ENCODE data around the gene SUSD1.
"Not testable (repeated sequence)": the region's sequence is repeated elsewhere in the genome, so short reads cannot be mapped to it uniquely, and the experiment has no call there.

The SUSD1 gene

DNA sequence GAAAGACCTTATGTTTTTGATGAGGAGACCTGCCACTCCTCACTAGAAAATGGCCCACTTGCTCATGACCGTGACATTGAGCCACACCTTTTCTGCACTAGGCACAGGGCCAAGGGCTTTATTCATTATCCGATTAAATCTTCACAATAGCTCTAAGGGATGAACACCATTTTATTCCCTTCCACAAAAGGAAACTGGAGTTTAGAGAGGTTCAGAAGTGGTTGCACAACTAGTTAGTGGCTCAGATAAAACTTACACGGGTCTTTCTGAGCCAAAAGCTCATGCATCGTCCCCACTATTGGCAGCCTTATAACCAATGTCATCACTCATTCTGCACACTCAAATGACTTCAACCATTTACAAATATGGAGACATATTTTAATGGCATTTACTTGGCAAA lies 39.4 kb downstream of the SUSD1 start:
- no peak overlapping the region for H4K5ac ChIP-seq (ENCODE audit: low read length)
- no peak overlapping the region for H2AK5ac ChIP-seq (ENCODE audit: low read length)
- no peak overlapping the region for H3K4me3 ChIP-seq (ENCODE audit: low read length)
- H3K9ac ChIP-seq (ENCODE audit: low read length), result no peak overlapping the region
- H3K27ac ChIP-seq (ENCODE audit: low read depth, low read length), result no peak overlapping the region
- H4K8ac ChIP-seq (ENCODE audit: low read depth, low read length), result no peak overlapping the region
- no peak overlapping the region for H2BK120ac ChIP-seq (ENCODE audit: low read depth, low read length)
- no peaks in the 10 kb centered on the region for H3K4me1 ChIP-seq (ENCODE audit: control insufficient read depth, low read depth, low read length)
- no peak overlapping the region for H3K18ac ChIP-seq (ENCODE audit: low read length)
- H3K56ac ChIP-seq (ENCODE audit: low read length), result no peak overlapping the region
- H3K23ac ChIP-seq (ENCODE audit: low read length), result no peak overlapping the region
- WGBS (ENCODE audit: extremely low coverage, insufficient coverage, low lambda C conversion rate), result no CpG with 5 or more reads among the region's 4 CpGs
- H3K36me3 ChIP-seq (ENCODE audit: control insufficient read depth, insufficient read depth, low read length), result no peaks in the 10 kb centered on the region
- no peak for DNase-seq
- no peaks in the 10 kb centered on the region for H3K79me2 ChIP-seq (ENCODE audit: control insufficient read depth, insufficient read depth, low read length)
- H2BK5ac ChIP-seq (ENCODE audit: low read length), result no peak overlapping the region
- no peak overlapping the region for H3K4ac ChIP-seq (ENCODE audit: low read depth, low read length)
- H3K4me2 ChIP-seq (ENCODE audit: low read length), result no peak overlapping the region
- no peaks in the 10 kb centered on the region for H3K27me3 ChIP-seq (ENCODE audit: insufficient read depth, low read length, poor library complexity)
- H3K79me1 ChIP-seq (ENCODE audit: low read length), result no peaks in the 10 kb centered on the region
- H2BK15ac ChIP-seq (replicated peaks; ENCODE audit: low read depth), result no peak overlapping the region

DNA sequence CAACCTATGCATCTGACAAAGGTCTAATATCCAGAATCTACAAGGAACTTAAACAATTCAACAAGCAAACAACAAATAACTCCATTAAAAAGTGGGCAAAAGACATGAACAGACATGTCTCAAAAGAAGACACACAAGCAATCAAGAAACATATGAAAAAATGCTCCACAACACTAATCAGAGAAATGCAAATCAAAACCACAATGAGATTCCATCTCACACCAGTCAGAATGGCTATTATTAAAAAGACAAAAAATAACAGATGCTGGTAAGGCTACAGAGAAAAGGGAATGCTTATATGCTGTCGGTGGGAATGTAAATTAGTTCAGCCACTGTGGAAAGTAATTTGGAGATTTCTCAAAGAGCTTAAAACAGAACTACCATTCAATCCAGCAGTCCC lies 41.3 kb downstream of the SUSD1 start:
- H3K27me3 ChIP-seq (ENCODE audit: insufficient read depth, low read length, poor library complexity); H2BK5ac ChIP-seq (ENCODE audit: low read length); H3K79me2 ChIP-seq (ENCODE audit: control insufficient read depth, insufficient read depth, low read length); H3K79me1 ChIP-seq (ENCODE audit: low read length); H2BK120ac ChIP-seq (ENCODE audit: low read depth, low read length); H3K27ac ChIP-seq (ENCODE audit: low read depth, low read length); H3K18ac ChIP-seq (ENCODE audit: low read length); H2BK15ac ChIP-seq (replicated peaks; ENCODE audit: low read depth); H4K8ac ChIP-seq (ENCODE audit: low read depth, low read length); H2AK5ac ChIP-seq (ENCODE audit: low read length); H3K9ac ChIP-seq (ENCODE audit: low read length); H3K36me3 ChIP-seq (ENCODE audit: control insufficient read depth, insufficient read depth, low read length); H3K4ac ChIP-seq (ENCODE audit: low read depth, low read length); H4K5ac ChIP-seq (ENCODE audit: low read length); H3K4me3 ChIP-seq (ENCODE audit: low read length); DNase-seq; H3K23ac ChIP-seq (ENCODE audit: low read length); H3K4me2 ChIP-seq (ENCODE audit: low read length); H3K4me1 ChIP-seq (ENCODE audit: control insufficient read depth, low read depth, low read length); H3K56ac ChIP-seq (ENCODE audit: low read length): not testable (repeated sequence)
- WGBS (ENCODE audit: extremely low coverage, insufficient coverage, low lambda C conversion rate), result no CpG with 5 or more reads among the region's 1 CpG

- Histone ChIP-seq H3K27me3 (ENCODE audit: insufficient read depth, low read length, poor library complexity) (no peaks in the 10 kb centered on the region), H4K5ac (ENCODE audit: low read length) (no peak overlapping the region), H2BK120ac (ENCODE audit: low read depth, low read length) (no peak overlapping the region), H3K4me1 (ENCODE audit: control insufficient read depth, low read depth, low read length) (no peaks in the 10 kb centered on the region), H2BK5ac (ENCODE audit: low read length) (no peak overlapping the region), H3K56ac (ENCODE audit: low read length) (no peak overlapping the region), H4K8ac (ENCODE audit: low read depth, low read length) (no peak overlapping the region), H3K9ac (ENCODE audit: low read length) (no peak overlapping the region), H3K4ac (ENCODE audit: low read depth, low read length) (no peak overlapping the region), H3K23ac (ENCODE audit: low read length) (no peak overlapping the region), H3K79me2 (ENCODE audit: control insufficient read depth, insufficient read depth, low read length) (no peaks in the 10 kb centered on the region), H3K18ac (ENCODE audit: low read length) (no peak overlapping the region), H3K4me3 (ENCODE audit: low read length) (no peak overlapping the region), H3K4me2 (ENCODE audit: low read length) (no peak overlapping the region), H2AK5ac (ENCODE audit: low read length) (no peak overlapping the region), H3K79me1 (ENCODE audit: low read length) (no peaks in the 10 kb centered on the region), H2BK15ac (replicated peaks; ENCODE audit: low read depth) (no peak overlapping the region), H3K27ac (ENCODE audit: low read depth, low read length) (no peak overlapping the region), H3K36me3 (ENCODE audit: control insufficient read depth, insufficient read depth, low read length) (no peaks in the 10 kb centered on the region)
- WGBS (ENCODE audit: extremely low coverage, insufficient coverage, low lambda C conversion rate), result no CpG with 5 or more reads among the region's 3 CpGs
- DNase-seq, result no peak
Measured at GRCh38 chr9:112132356-112132755, 42.7 kb downstream of the SUSD1 start.

DNA sequence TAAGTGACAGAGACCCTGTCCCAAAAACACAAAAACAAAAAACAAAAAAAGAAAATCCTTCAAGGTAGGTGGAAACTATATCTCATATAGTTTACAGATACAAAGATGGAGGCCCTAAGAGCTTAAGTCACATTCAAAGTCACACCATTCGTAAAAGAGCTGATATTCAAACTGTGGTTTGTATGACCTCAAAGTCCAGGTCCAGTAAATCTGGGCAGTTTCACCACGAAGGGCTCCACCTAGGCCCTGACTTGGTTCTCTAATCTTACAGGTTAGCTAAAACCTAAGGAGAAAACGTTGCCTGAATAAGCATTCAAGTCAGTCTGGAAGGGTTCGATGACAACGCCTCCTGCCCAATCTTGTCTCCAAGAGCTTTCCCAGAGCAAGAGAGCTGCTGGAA lies 44.1 kb downstream of the SUSD1 start:
- Histone ChIP-seq H3K18ac (ENCODE audit: low read length) (no peak overlapping the region), H3K4me3 (ENCODE audit: low read length) (no peak overlapping the region), H2BK5ac (ENCODE audit: low read length) (no peak overlapping the region), H2BK120ac (ENCODE audit: low read depth, low read length) (no peak overlapping the region), H3K9ac (ENCODE audit: low read length) (no peak overlapping the region), H3K4me1 (ENCODE audit: control insufficient read depth, low read depth, low read length) (no peaks in the 10 kb centered on the region), H4K8ac (ENCODE audit: low read depth, low read length) (no peak overlapping the region), H2AK5ac (ENCODE audit: low read length) (no peak overlapping the region), H3K36me3 (ENCODE audit: control insufficient read depth, insufficient read depth, low read length) (no peaks in the 10 kb centered on the region), H3K79me1 (ENCODE audit: low read length) (no peaks in the 10 kb centered on the region), H4K5ac (ENCODE audit: low read length) (no peak overlapping the region), H3K27ac (ENCODE audit: low read depth, low read length) (no peak overlapping the region), H3K4me2 (ENCODE audit: low read length) (no peak overlapping the region), H3K23ac (ENCODE audit: low read length) (no peak overlapping the region), H3K79me2 (ENCODE audit: control insufficient read depth, insufficient read depth, low read length) (no peaks in the 10 kb centered on the region), H2BK15ac (replicated peaks; ENCODE audit: low read depth) (no peak overlapping the region), H3K4ac (ENCODE audit: low read depth, low read length) (no peak overlapping the region), H3K27me3 (ENCODE audit: insufficient read depth, low read length, poor library complexity) (no peaks in the 10 kb centered on the region), H3K56ac (ENCODE audit: low read length) (no peak overlapping the region)
- WGBS (ENCODE audit: extremely low coverage, insufficient coverage, low lambda C conversion rate), result no CpG with 5 or more reads among the region's 5 CpGs
- DNase-seq, result no peak

DNA sequence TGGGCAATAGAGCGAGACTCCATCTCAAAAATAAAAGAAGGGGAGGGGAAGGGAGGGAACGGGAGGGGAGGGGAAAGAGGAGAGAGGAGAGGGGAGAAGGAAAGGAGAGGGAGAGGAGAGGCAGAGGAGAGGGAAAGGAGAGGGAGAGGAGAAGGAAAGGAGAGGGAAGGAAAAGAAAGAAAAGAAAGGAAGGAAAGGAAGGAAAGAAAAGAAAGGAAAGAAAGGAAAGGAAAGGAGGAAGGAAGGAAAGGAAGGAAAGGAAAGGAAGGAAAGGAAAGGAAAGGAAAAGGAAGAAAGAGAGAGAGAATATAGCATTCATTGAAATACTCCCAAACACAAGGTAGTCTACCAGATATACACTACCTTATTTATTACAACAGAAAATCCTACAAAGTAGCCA lies 44.8 kb downstream of the SUSD1 start:
- H3K36me3 ChIP-seq (ENCODE audit: control insufficient read depth, insufficient read depth, low read length), result no peaks in the 10 kb centered on the region
- H3K9ac ChIP-seq (ENCODE audit: low read length), result no peak overlapping the region
- H4K8ac ChIP-seq (ENCODE audit: low read depth, low read length), result no peak overlapping the region
- no peaks in the 10 kb centered on the region for H3K27me3 ChIP-seq (ENCODE audit: insufficient read depth, low read length, poor library complexity)
- DNase-seq, result no peak
- no peak overlapping the region for H2AK5ac ChIP-seq (ENCODE audit: low read length)
- H3K23ac ChIP-seq (ENCODE audit: low read length), result no peak overlapping the region
- H3K18ac ChIP-seq (ENCODE audit: low read length), result no peak overlapping the region
- no peak overlapping the region for H3K56ac ChIP-seq (ENCODE audit: low read length)
- H3K4me3 ChIP-seq (ENCODE audit: low read length), result no peak overlapping the region
- H2BK5ac ChIP-seq (ENCODE audit: low read length), result no peak overlapping the region
- no peak overlapping the region for H4K5ac ChIP-seq (ENCODE audit: low read length)
- no peak overlapping the region for H2BK120ac ChIP-seq (ENCODE audit: low read depth, low read length)
- no peak overlapping the region for H3K4me2 ChIP-seq (ENCODE audit: low read length)
- H3K4ac ChIP-seq (ENCODE audit: low read depth, low read length), result no peak overlapping the region
- no peaks in the 10 kb centered on the region for H3K4me1 ChIP-seq (ENCODE audit: control insufficient read depth, low read depth, low read length)
- H3K27ac ChIP-seq (ENCODE audit: low read depth, low read length), result no peak overlapping the region
- H2BK15ac ChIP-seq (replicated peaks; ENCODE audit: low read depth), result no peak overlapping the region
- WGBS (ENCODE audit: extremely low coverage, insufficient coverage, low lambda C conversion rate), result no CpG with 5 or more reads among the region's 2 CpGs
- H3K79me2 ChIP-seq (ENCODE audit: control insufficient read depth, insufficient read depth, low read length), result no peaks in the 10 kb centered on the region
- H3K79me1 ChIP-seq (ENCODE audit: low read length), result no peaks in the 10 kb centered on the region

- H2BK120ac ChIP-seq (ENCODE audit: low read depth, low read length), result no peak overlapping the region
- no peak overlapping the region for H2AK5ac ChIP-seq (ENCODE audit: low read length)
- H3K56ac ChIP-seq (ENCODE audit: low read length), result no peak overlapping the region
- no CpG with 5 or more reads among the region's 6 CpGs for WGBS (ENCODE audit: extremely low coverage, insufficient coverage, low lambda C conversion rate)
- H3K27me3 ChIP-seq (ENCODE audit: insufficient read depth, low read length, poor library complexity), result no peaks in the 10 kb centered on the region
- no peaks in the 10 kb centered on the region for H3K79me2 ChIP-seq (ENCODE audit: control insufficient read depth, insufficient read depth, low read length)
- no peak overlapping the region for H3K18ac ChIP-seq (ENCODE audit: low read length)
- H3K4me3 ChIP-seq (ENCODE audit: low read length), result no peak overlapping the region
- H3K4me1 ChIP-seq (ENCODE audit: control insufficient read depth, low read depth, low read length), result no peaks in the 10 kb centered on the region
- no peak overlapping the region for H2BK5ac ChIP-seq (ENCODE audit: low read length)
- no peaks in the 10 kb centered on the region for H3K79me1 ChIP-seq (ENCODE audit: low read length)
- no peak overlapping the region for H3K9ac ChIP-seq (ENCODE audit: low read length)
- H3K36me3 ChIP-seq (ENCODE audit: control insufficient read depth, insufficient read depth, low read length), result no peaks in the 10 kb centered on the region
- DNase-seq, result no peak
- H3K23ac ChIP-seq (ENCODE audit: low read length), result no peak overlapping the region
- H3K4me2 ChIP-seq (ENCODE audit: low read length), result no peak overlapping the region
- no peak overlapping the region for H3K4ac ChIP-seq (ENCODE audit: low read depth, low read length)
- H2BK15ac ChIP-seq (replicated peaks; ENCODE audit: low read depth), result no peak overlapping the region
- no peak overlapping the region for H4K5ac ChIP-seq (ENCODE audit: low read length)
- no peak overlapping the region for H3K27ac ChIP-seq (ENCODE audit: low read depth, low read length)
- no peak overlapping the region for H4K8ac ChIP-seq (ENCODE audit: low read depth, low read length)
Measured at GRCh38 chr9:112129246-112129645, 45.9 kb downstream of the SUSD1 start.

Data from mesendoderm (in vitro differentiated cells).